SK-N-SH treated with all-trans-retinoic acid at 6 μM for 48 hours (cell line): ENCODE measurements around the gene TRIM65.

Experiments
- ATAC-seq: fragments of 200-7000 bp; cut with Tn5 transposase; 3 replicates; pipeline ENCODE4 v1.9.1; 2020; ENCODE audit warnings: mild to moderate bottlenecking, moderate library complexity
- ESRRG ChIP-seq: fragments of 250-450 bp; sonication (Bioruptor Pico); IDR thresholded peaks from 2 replicates; pipeline ENCODE4 v1.6.1; 2021; ENCODE audit warnings: mild to moderate bottlenecking
- GLIS3 ChIP-seq: fragments of 250-450 bp; sonication (Bioruptor Pico); IDR thresholded peaks from 2 replicates; pipeline ENCODE4 v1.5.0; 2020; ENCODE audit warnings: mild to moderate bottlenecking, moderate library complexity
- ISL1 ChIP-seq: fragments of 250-450 bp; sonication (Bioruptor Pico); IDR thresholded peaks from 2 replicates; pipeline ENCODE4 v2.1.2; 2022; ENCODE audit warnings: mild to moderate bottlenecking, moderate library complexity
- RARB ChIP-seq: fragments of 250-450 bp; sonication (Bioruptor Pico); IDR thresholded peaks from 2 replicates; pipeline ENCODE4 v1.8.0; 2021; ENCODE audit warnings: mild to moderate bottlenecking, moderate library complexity
- SNAI2 ChIP-seq: fragments of 250-450 bp; sonication (Bioruptor Pico); IDR thresholded peaks from 2 replicates; pipeline ENCODE4 v1.5.0; 2020; ENCODE audit warnings: mild to moderate bottlenecking, moderate library complexity
- TCF4 ChIP-seq: fragments of 250-450 bp; sonication (Bioruptor Pico); IDR thresholded peaks from 2 replicates; pipeline ENCODE4 v1.8.0; 2021; ENCODE audit warnings: mild to moderate bottlenecking, moderate library complexity, borderline replicate concordance
- TOX ChIP-seq: fragments of 250-450 bp; sonication (Bioruptor Pico); IDR thresholded peaks from 2 replicates; pipeline ENCODE4 v1.8.0; 2021; ENCODE audit warnings: mild to moderate bottlenecking, moderate library complexity, borderline replicate concordance
- ZC3H10 ChIP-seq: fragments of 250-450 bp; sonication (Bioruptor Pico); IDR thresholded peaks from 2 replicates; pipeline ENCODE4 v1.5.1; 2021; ENCODE audit warnings: mild to moderate bottlenecking, moderate library complexity
- ZFP3 ChIP-seq: fragments of 250-450 bp; sonication (Bioruptor Pico); IDR thresholded peaks from 2 replicates; pipeline ENCODE4 v1.5.0; 2020; ENCODE audit warnings: mild to moderate bottlenecking, moderate library complexity
- ZFP30 ChIP-seq: fragments of 450-650 bp; formaldehyde crosslinking; IDR thresholded peaks from 2 replicates; pipeline ENCODE4 v1.5.0; 2022; ENCODE audit warnings: mild to moderate bottlenecking, moderate library complexity
- ZNF70 ChIP-seq: fragments of 450-650 bp; formaldehyde crosslinking; IDR thresholded peaks from 2 replicates; pipeline ENCODE4 v1.5.0; 2020; ENCODE audit warnings: mild to moderate bottlenecking, moderate library complexity
- ZNF8 ChIP-seq: fragments of 450-650 bp; formaldehyde crosslinking; IDR thresholded peaks from 2 replicates; pipeline ENCODE4 v1.5.0; 2020; ENCODE audit warnings: mild to moderate bottlenecking, moderate library complexity
- TF ChIP-seq, protein P1 (sequence below): fragments of 250-450 bp; sonication (Bioruptor Pico); IDR thresholded peaks from 2 replicates; pipeline ENCODE4 v1.5.1; 2020; ENCODE audit warnings: low read depth, mild to moderate bottlenecking, moderate library complexity
- TF ChIP-seq, protein P2 (sequence below): fragments of 250-450 bp; sonication (Bioruptor Pico); IDR thresholded peaks from 2 replicates; pipeline ENCODE4 v1.5.1; 2021; ENCODE audit warnings: mild to moderate bottlenecking, moderate library complexity
- TF ChIP-seq, protein P3 (sequence below): fragments of 250-450 bp; sonication (Bioruptor Pico); IDR thresholded peaks from 2 replicates; pipeline ENCODE4 v1.8.0; 2020; ENCODE audit warnings: mild to moderate bottlenecking, moderate library complexity, borderline replicate concordance
- TF ChIP-seq, protein P4 (sequence below): fragments of 250-450 bp; sonication (Bioruptor Pico); IDR thresholded peaks from 2 replicates; pipeline ENCODE4 v1.8.0; 2021; ENCODE audit warnings: low read depth, mild to moderate bottlenecking, moderate library complexity, borderline replicate concordance

The TRIM65 gene

DNA sequence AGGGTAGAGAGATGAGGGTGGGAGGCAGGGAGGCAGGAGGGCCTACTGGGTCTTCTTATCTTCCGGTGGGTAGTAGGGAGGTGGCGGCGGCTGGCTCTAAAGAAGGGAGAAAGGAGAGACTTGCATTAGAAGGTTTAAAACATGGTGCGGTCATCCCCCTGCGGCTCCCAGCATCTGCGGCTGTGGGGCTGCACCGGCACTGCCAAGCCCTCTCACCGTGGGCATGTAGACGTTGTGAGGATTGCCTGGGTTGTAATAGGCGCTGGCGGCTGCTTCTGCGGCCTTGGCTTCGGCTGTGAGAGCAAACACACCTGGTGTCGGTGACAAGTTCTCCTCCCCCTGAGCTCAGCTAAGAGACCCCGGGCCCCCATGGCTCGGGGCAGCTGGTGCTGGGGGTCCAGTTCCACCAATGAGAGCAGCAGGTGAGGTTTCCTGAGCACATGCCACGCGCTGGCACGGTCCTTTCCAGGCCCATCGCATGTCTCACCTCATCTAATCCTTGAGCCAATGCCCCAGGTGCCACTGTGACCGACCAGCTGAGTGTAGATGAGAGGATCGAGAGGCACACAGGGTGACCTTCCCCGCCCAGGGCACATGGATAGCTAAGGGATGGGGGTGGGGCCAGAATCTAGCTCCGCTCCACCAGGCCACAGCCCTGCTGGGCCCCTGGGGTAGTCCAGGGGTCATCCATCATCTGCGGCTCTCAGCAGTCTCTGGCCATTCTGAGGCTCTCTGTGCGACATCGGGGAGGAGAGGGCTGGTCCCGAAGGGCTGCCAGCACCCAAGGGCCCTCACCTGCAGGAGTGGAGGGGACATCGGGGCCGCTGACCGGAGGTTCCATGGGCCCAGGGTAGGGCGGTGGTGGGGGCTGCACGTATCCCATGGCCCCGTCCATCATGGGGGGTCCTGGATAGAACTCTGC, 49.8 kb downstream of the TRIM65 start:
- TF ChIP-seq ISL1: no peak
- TF ChIP-seq TCF4 (CRISPR knock-in tag): no peak
- no peak for TF ChIP-seq RARB (CRISPR knock-in tag)
- TF ChIP-seq GLIS3 (CRISPR knock-in tag): no peak
- TF ChIP-seq, protein P1, sequence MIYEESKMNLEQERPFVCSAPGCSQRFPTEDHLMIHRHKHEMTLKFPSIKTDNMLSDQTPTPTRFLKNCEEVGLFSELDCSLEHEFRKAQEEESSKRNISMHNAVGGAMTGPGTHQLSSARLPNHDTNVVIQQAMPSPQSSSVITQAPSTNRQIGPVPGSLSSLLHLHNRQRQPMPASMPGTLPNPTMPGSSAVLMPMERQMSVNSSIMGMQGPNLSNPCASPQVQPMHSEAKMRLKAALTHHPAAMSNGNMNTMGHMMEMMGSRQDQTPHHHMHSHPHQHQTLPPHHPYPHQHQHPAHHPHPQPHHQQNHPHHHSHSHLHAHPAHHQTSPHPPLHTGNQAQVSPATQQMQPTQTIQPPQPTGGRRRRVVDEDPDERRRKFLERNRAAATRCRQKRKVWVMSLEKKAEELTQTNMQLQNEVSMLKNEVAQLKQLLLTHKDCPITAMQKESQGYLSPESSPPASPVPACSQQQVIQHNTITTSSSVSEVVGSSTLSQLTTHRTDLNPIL (CRISPR knock-in tag): no peak
- TF ChIP-seq ZFP30: no peak
- TF ChIP-seq, protein P2, sequence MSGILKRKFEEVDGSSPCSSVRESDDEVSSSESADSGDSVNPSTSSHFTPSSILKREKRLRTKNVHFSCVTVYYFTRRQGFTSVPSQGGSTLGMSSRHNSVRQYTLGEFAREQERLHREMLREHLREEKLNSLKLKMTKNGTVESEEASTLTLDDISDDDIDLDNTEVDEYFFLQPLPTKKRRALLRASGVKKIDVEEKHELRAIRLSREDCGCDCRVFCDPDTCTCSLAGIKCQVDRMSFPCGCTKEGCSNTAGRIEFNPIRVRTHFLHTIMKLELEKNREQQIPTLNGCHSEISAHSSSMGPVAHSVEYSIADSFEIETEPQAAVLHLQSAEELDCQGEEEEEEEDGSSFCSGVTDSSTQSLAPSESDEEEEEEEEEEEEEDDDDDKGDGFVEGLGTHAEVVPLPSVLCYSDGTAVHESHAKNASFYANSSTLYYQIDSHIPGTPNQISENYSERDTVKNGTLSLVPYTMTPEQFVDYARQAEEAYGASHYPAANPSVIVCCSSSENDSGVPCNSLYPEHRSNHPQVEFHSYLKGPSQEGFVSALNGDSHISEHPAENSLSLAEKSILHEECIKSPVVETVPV (CRISPR knock-in tag): no peak
- TF ChIP-seq, protein P3, sequence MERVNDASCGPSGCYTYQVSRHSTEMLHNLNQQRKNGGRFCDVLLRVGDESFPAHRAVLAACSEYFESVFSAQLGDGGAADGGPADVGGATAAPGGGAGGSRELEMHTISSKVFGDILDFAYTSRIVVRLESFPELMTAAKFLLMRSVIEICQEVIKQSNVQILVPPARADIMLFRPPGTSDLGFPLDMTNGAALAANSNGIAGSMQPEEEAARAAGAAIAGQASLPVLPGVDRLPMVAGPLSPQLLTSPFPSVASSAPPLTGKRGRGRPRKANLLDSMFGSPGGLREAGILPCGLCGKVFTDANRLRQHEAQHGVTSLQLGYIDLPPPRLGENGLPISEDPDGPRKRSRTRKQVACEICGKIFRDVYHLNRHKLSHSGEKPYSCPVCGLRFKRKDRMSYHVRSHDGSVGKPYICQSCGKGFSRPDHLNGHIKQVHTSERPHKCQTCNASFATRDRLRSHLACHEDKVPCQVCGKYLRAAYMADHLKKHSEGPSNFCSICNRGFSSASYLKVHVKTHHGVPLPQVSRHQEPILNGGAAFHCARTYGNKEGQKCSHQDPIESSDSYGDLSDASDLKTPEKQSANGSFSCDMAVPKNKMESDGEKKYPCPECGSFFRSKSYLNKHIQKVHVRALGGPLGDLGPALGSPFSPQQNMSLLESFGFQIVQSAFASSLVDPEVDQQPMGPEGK (CRISPR knock-in tag): no peak
- TF ChIP-seq, protein P4, sequence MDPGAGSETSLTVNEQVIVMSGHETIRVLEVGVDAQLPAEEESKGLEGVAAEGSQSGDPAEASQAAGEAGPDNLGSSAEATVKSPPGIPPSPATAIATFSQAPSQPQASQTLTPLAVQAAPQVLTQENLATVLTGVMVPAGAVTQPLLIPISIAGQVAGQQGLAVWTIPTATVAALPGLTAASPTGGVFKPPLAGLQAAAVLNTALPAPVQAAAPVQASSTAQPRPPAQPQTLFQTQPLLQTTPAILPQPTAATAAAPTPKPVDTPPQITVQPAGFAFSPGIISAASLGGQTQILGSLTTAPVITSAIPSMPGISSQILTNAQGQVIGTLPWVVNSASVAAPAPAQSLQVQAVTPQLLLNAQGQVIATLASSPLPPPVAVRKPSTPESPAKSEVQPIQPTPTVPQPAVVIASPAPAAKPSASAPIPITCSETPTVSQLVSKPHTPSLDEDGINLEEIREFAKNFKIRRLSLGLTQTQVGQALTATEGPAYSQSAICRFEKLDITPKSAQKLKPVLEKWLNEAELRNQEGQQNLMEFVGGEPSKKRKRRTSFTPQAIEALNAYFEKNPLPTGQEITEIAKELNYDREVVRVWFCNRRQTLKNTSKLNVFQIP (CRISPR knock-in tag): no peak
- no peak for TF ChIP-seq ESRRG (CRISPR knock-in tag)
- TF ChIP-seq ZC3H10 (CRISPR knock-in tag): no peak
- ATAC-seq: no peak

DNA sequence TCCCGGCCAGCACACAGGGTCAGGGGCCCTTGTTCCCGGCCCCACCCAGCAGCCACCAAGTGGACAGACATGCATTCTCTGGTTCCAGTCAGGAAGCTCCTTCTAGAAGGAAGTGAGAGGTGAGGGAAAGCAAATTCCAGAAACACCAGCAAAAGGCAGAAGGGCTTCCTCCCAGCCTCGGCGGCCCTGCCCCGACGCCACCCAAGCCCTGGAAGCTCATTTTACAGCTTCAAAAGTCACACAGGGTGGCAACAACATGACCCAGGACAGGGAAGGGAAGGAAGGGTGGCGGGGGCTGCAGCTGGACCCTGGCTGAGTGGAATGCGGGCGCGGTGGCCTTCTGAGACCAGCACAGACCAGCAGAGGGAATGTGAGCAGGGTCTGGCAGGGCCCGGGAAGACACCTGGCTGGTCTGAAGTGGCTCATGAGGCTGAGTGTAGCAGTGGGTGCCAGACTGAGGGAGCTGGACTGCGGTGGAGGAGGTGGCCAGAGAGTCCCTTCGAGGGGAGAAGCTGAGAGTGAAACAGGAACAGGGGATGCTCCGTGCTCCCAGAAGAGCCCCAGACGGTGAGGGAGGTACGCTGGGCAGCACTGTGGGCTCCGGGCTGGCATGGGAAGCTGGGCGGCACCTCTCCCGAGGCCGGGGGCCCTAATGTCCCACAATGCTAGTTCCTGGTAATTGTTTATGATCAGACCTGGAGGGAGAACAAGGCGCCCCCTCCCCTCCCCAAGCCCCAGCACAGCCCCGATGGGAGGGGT, 50.6 kb downstream of the TRIM65 start:
- no peak for ATAC-seq

More for the DNA sequence above, 50.6 kb downstream of the TRIM65 start:
- TF ChIP-seq, protein P2 (CRISPR knock-in tag): no peak
- TF ChIP-seq ISL1 (no peak), TCF4 (CRISPR knock-in tag) (no peak), ZNF70 (no peak), ZFP30 (no peak), RARB (CRISPR knock-in tag) (no peak), TOX (no peak), SNAI2 (CRISPR knock-in tag) (no peak), ZNF8 (CRISPR knock-in tag) (no peak), ZFP3 (no peak), GLIS3 (CRISPR knock-in tag) (no peak)
- TF ChIP-seq, protein P4 (CRISPR knock-in tag): no peak
- TF ChIP-seq, protein P1 (CRISPR knock-in tag): no peak
